Panc1 (cell line): ENCODE results near the gene FAM168B.

Experiments used
- POLR2AphosphoS5 ChIP-seq: IDR thresholded peaks from 2 replicates; pipeline ENCODE4 v1.6.1; 2012; ENCODE audit warnings: mild to moderate bottlenecking, low read depth, low read length, moderate library complexity
- SIN3A ChIP-seq: IDR thresholded peaks from 2 replicates; pipeline ENCODE4 v1.6.1; 2012; ENCODE audit warnings: low read depth, mild to moderate bottlenecking, low read length, moderate library complexity, borderline replicate concordance; ENCODE audit not compliant: insufficient read depth
- TF ChIP-seq, protein P1 (sequence below): fragments of 450-650 bp; IDR thresholded peaks from 2 replicates; pipeline ENCODE4 v1.5.1; 2017; ENCODE audit warnings: mild to moderate bottlenecking
- TF ChIP-seq, protein P2 (sequence below), 2 experiments: IDR thresholded peaks; 2 replicates each; pipeline ENCODE4 v1.6.1; 2011 to 2012; ENCODE audit warnings: low read depth in 2 of 2, control low read depth in 1 of 2, low read length in 1 of 2, mild to moderate bottlenecking in 1 of 2, moderate library complexity in 1 of 2; ENCODE audit not compliant: insufficient read depth in 1 of 2

DNA sequence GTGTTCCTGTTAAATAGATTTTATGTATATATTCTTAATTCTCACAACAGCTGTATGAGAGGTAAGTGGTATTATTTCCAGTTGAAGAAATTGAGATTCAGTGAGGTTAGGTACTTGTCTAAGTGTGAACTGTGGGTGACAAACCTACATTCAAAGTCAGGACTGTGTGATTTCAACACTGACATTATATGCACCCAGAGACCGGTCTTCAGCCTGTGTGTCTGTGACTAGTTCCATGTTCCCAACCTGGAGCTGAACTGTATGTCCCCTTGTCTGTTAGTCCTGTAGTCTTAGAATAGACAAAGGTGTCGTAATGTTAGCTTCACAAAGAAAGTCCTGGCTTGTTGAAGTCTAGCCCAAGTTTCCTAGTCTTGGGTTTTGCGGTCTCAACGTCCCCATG is 29.2 kb upstream of the FAM168B start:
- TF ChIP-seq, protein P1, sequence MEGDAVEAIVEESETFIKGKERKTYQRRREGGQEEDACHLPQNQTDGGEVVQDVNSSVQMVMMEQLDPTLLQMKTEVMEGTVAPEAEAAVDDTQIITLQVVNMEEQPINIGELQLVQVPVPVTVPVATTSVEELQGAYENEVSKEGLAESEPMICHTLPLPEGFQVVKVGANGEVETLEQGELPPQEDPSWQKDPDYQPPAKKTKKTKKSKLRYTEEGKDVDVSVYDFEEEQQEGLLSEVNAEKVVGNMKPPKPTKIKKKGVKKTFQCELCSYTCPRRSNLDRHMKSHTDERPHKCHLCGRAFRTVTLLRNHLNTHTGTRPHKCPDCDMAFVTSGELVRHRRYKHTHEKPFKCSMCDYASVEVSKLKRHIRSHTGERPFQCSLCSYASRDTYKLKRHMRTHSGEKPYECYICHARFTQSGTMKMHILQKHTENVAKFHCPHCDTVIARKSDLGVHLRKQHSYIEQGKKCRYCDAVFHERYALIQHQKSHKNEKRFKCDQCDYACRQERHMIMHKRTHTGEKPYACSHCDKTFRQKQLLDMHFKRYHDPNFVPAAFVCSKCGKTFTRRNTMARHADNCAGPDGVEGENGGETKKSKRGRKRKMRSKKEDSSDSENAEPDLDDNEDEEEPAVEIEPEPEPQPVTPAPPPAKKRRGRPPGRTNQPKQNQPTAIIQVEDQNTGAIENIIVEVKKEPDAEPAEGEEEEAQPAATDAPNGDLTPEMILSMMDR, result no peak
- TF ChIP-seq SIN3A, result no peak
- TF ChIP-seq POLR2AphosphoS5, result no peak
- TF ChIP-seq, protein P2, sequence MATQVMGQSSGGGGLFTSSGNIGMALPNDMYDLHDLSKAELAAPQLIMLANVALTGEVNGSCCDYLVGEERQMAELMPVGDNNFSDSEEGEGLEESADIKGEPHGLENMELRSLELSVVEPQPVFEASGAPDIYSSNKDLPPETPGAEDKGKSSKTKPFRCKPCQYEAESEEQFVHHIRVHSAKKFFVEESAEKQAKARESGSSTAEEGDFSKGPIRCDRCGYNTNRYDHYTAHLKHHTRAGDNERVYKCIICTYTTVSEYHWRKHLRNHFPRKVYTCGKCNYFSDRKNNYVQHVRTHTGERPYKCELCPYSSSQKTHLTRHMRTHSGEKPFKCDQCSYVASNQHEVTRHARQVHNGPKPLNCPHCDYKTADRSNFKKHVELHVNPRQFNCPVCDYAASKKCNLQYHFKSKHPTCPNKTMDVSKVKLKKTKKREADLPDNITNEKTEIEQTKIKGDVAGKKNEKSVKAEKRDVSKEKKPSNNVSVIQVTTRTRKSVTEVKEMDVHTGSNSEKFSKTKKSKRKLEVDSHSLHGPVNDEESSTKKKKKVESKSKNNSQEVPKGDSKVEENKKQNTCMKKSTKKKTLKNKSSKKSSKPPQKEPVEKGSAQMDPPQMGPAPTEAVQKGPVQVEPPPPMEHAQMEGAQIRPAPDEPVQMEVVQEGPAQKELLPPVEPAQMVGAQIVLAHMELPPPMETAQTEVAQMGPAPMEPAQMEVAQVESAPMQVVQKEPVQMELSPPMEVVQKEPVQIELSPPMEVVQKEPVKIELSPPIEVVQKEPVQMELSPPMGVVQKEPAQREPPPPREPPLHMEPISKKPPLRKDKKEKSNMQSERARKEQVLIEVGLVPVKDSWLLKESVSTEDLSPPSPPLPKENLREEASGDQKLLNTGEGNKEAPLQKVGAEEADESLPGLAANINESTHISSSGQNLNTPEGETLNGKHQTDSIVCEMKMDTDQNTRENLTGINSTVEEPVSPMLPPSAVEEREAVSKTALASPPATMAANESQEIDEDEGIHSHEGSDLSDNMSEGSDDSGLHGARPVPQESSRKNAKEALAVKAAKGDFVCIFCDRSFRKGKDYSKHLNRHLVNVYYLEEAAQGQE (IDR thresholded peaks at IDR 0.05; ENCODE audit: insufficient read depth in 1 of 2, low read depth in 2 of 2, low read length in 1 of 2), result no peak
